Activated T-cell treated with anti-CD3 and anti-CD28 coated beads, Interleukin-2, amount 50 U/mL, for 48 hours (primary cell): Measurements from ENCODE around the gene PDZRN4.
"Not testable (repeated sequence)": the region's sequence is repeated elsewhere in the genome, so short reads cannot be mapped to it uniquely, and the experiment has no call there.

Experiments used
- DNase-seq, 2 experiments: peaks; one replicate each; pipeline ENCODE4 v3.0.0-alpha.2; 2020

PDZRN4 gene

GRCh38 chr12:41585784-41586183, 397.7 kb downstream of the PDZRN4 start:
- DNase-seq = no peak

DNA sequence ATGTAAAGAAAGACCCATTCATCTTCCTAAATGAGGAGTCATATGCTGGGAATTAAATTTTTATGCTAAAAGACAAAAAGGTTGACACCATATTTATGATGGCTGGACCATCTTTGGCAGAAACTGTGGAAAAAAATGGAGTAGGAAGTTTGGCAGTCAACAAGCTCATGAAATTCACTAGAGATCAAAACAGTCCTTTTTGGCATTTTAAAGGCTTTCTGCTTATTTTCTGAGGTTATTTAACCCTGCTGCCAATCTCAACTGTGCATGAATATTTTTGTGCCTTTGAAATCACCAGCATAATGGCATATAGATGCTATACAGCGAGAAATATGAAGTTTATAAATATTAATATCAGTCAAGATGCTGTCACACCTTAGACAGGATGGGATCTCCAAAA, 399.5 kb downstream of the PDZRN4 start:
- DNase-seq = no peak

DNA sequence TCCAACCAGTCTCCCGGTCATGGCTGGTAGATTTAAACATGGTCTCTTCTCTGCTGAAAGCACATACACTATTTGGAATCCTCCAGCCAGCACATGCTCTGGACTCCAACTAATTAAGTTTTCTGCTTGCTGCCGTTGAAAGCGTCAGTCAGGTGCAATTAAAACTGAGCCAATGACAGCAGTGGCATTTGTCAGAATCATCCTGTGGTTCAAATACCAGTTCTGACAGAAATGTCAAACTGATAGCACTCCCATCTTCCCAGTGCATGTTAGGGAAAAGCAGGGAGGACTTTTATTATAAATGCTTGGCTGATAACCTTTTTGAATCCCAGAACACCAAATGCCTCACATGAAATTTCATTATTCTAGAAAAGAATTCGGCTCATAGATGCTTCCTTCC, 401.8 kb downstream of the PDZRN4 start:
- no peak for DNase-seq

DNA sequence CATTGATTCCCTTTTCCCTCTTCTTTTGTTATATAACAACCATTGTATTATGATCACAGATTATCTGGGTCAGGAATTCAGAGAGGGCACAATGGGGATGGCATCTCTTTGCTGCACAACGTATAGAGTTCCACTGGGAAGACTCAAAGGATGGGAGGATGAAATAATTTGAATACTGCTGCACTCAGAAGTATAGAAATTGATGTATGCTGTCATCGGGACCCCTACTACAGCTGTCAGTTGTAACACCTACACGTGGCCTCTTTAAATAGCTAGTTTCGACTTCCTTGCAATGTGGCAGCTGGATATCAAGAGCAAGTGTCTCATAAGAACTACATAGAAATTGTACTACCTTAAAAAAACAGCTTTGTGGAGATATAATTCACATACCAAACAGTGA, 408.1 kb downstream of the PDZRN4 start:
- DNase-seq = no peak

- DNase-seq = no peak
Observed at GRCh38 chr12:41604830-41605229, 416.7 kb downstream of the PDZRN4 start.

DNA sequence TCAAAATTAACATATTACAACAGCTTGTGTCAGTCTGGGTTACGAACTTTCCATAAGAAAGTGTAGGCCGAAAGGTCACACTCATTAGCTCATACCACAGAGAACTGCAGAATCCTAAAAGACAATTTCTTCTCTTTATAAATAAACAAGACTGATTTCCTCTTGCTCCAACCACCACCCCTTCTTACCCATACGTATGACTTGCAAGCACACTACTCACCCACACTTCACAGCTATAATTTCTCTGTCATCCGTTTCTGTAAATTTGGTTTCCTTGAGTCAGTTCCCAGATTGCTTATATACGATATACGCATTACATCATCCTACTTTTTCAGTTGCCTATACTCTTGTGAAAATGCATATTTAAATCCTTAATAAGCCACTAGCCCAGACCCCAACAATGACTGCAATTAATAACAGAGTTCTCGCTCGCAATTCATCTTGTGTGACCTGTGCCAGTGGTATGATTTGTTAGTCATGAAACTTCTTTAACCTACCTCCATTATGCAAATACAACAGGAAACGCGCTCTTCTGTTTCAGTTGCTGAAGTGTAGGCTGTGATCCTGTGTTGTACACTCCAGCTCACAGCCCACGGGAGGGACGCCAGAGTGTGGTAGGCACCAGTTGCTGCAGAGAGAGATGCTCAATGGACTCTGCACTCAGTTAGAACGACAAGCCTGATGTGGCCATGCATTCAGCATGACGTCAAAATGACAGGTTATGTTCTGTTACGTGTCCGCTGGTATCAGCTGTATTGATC, 417.6 kb downstream of the PDZRN4 start:
- DNase-seq = no peak

GRCh38 chr12:41606468-41607445, 418.6 kb downstream of the PDZRN4 start:
- DNase-seq = no peak

- no peak for DNase-seq
Observed at GRCh38 chr12:41612892-41613557, 424.9 kb downstream of the PDZRN4 start.

DNA sequence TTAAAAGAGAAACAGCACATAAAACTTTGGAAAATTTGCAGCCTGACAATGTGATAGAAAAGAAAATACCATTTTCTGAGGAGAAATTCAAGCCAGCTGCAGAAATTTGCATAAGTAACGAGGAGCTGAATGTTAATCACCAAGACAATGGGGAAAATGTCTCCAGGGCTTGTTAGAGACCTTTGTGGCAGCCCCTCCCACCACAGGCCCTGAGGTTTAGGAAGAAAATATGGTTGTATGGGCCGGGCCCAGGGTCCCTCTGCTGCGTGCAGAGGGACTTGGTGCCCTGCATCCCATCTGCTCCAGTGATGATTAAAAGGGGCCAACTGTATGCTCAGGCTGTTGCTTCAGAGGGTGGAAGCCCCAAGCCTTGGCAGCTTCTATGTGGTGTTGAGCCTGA, 427.1 kb downstream of the PDZRN4 start:
- not testable (repeated sequence) for DNase-seq

- DNase-seq = no peak
Observed at GRCh38 chr12:41619705-41620104, 431.6 kb downstream of the PDZRN4 start.

DNA sequence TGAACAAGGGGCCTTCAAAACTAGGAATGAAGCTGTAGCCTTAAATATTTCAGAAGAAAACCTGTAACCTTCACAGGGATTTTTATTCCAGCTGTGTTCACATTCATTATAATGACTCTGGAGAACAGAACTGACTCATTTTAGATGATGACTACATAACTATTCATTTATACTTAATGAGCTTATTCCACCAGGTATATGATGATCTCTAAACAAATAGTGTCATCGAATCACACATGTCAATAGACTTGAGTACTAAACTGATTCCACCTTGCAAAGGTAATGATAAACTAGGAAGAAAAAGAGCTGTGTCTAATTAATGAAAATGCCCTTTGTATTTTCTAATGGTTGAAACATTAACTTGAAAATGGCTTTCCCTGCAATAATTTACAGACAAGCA, 433.2 kb downstream of the PDZRN4 start:
- DNase-seq = no peak
